ENCODE measurements around the gene HTR7.
A peak's percentile ranks its signal among the peaks of the same experiment; 100 is the strongest.

The HTR7 gene

DNA sequence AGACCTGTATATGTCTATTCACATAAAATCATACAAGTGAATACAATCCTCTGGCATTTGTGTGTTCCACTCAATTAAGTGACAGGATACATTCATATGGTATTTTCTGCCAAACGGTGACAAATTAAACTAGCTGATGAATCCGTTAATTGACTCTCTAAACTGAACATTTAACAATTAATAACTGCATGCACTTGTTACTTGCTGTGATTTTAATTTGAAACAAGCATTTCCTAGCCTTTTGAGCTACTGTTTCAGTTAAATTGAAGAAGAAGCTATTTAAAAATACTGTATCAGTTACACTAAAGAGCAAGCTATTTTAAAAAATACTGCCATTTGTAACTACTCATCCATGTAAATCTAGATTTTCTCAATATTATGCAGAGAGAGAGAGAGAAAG lies 67.4 kb downstream of the HTR7 start:
- TF ChIP-seq CTCF (IDR thresholded peaks at IDR 0.05; ENCODE audit: insufficient read depth, low read depth, low read length, missing control alignments), result no peak

DNA sequence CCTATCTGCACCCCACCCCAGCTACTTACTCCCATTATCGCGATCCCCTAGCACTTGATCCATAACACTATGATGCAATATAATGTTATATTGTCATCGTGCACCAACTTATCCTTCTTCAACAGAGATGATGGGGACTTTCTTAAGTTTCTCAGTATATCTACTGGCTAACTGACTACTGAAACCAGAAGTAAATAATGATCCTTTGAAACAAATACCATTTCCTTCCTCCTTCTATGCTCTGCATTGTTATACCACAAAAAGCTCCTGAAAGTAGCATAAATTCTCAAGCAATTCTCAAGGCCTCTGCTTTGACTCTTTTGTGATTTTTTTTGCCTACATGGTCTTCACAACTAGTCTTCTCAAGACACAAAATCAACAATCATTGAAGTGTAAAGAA lies 68.9 kb downstream of the HTR7 start:
- no peak for TF ChIP-seq CTCF (IDR thresholded peaks at IDR 0.05; ENCODE audit: insufficient read depth, low read depth, low read length, missing control alignments)
- H3K4me3 ChIP-seq (ENCODE audit: low read depth, low read length), result no peak overlapping the region
- peak; percentile 30 for DNase-seq (ENCODE audit: low read depth)

More for the DNA sequence above, 67.4 kb downstream of the HTR7 start:
- no peak for DNase-seq (ENCODE audit: low read depth)
- H3K4me3 ChIP-seq (ENCODE audit: low read depth, low read length), result no peak overlapping the region

- no peak for DNase-seq (ENCODE audit: low read depth)
- H3K4me3 ChIP-seq (ENCODE audit: low read depth, low read length), result no peak overlapping the region
- TF ChIP-seq CTCF (IDR thresholded peaks at IDR 0.05; ENCODE audit: insufficient read depth, low read depth, low read length, missing control alignments), result no peak
Measured at GRCh38 chr10:90788199-90788491, 69.7 kb downstream of the HTR7 start.

GRCh38 chr10:90787393-90788198 lies 70.2 kb downstream of the HTR7 start:
- no peak overlapping the region for H3K4me3 ChIP-seq (ENCODE audit: low read depth, low read length)
- TF ChIP-seq CTCF (IDR thresholded peaks at IDR 0.05; ENCODE audit: insufficient read depth, low read depth, low read length, missing control alignments), result peak; percentile 72
- DNase-seq (ENCODE audit: low read depth), result peak; percentile 51

DNA sequence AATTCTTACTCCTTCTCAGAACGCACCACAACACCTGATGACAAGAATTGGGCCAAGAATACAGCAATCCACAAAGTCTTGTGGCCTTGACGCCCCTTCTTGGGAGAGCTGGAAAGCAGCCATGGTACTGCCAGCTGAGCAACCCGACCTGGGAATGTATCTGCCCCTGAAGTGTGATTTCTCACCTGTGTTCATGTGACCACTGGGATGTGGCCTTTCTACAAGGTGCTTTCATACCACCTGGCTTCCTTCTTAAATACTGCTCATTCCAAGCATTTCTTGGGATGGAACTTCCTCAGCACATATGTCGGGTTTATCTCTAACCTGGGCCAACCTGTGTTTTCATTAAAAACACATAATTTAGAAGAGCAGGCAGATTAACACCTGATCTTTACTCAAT lies 72.1 kb downstream of the HTR7 start:
- DNase-seq (ENCODE audit: low read depth), result no peak
- no peak overlapping the region for H3K4me3 ChIP-seq (ENCODE audit: low read depth, low read length)

GRCh38 chr10:90784771-90785170 lies 73.1 kb downstream of the HTR7 start:
- no peak overlapping the region for H3K4me3 ChIP-seq (ENCODE audit: low read depth, low read length)
- DNase-seq (ENCODE audit: low read depth), result no peak
- TF ChIP-seq CTCF (IDR thresholded peaks at IDR 0.05; ENCODE audit: insufficient read depth, low read depth, low read length, missing control alignments), result no peak

More for the DNA sequence above, 72.1 kb downstream of the HTR7 start:
- TF ChIP-seq CTCF (IDR thresholded peaks at IDR 0.05; ENCODE audit: insufficient read depth, low read depth, low read length, missing control alignments), result no peak

- no peak for TF ChIP-seq CTCF (IDR thresholded peaks at IDR 0.05; ENCODE audit: insufficient read depth, low read depth, low read length, missing control alignments)
- no peak overlapping the region for H3K4me3 ChIP-seq (ENCODE audit: low read depth, low read length)
- DNase-seq (ENCODE audit: low read depth), result no peak
Measured at GRCh38 chr10:90780488-90780887, 77.4 kb downstream of the HTR7 start.

All from GM12865 (cell line).